ENCODE results near the gene STK4. TPM values are rescaled to one million over a fixed set of nuclear protein-coding genes. Genes with fewer than 3 reads are reported as not detected.

The STK4 gene
- total RNA-seq, 4 donors from 2014 or later, result 25.4 to 63.9 (median 33.5) TPM

- Histone ChIP-seq H3K27me3 (no peaks in the 10 kb centered on the region), H3K36me3 (peaks cover 5% of the 10 kb centered on the region), H3K4me3 (no peak overlapping the region), H3K27ac (no peak overlapping the region), H3K4me1 (no peaks in the 10 kb centered on the region), H3K9me3 (no peaks in the 10 kb centered on the region)
- WGBS, result 97% methylated on average over 14 of the region's 14 CpGs
- DNase-seq (ENCODE audit: low spot score in 2 of 2), result no peak
- TF ChIP-seq EP300 (IDR thresholded peaks at IDR 0.05), result no peak
- no peak for TF ChIP-seq POLR2A (IDR thresholded peaks at IDR 0.05)
- no peak for TF ChIP-seq POLR2AphosphoS5 (IDR thresholded peaks at IDR 0.05)
- TF ChIP-seq, protein P1, sequence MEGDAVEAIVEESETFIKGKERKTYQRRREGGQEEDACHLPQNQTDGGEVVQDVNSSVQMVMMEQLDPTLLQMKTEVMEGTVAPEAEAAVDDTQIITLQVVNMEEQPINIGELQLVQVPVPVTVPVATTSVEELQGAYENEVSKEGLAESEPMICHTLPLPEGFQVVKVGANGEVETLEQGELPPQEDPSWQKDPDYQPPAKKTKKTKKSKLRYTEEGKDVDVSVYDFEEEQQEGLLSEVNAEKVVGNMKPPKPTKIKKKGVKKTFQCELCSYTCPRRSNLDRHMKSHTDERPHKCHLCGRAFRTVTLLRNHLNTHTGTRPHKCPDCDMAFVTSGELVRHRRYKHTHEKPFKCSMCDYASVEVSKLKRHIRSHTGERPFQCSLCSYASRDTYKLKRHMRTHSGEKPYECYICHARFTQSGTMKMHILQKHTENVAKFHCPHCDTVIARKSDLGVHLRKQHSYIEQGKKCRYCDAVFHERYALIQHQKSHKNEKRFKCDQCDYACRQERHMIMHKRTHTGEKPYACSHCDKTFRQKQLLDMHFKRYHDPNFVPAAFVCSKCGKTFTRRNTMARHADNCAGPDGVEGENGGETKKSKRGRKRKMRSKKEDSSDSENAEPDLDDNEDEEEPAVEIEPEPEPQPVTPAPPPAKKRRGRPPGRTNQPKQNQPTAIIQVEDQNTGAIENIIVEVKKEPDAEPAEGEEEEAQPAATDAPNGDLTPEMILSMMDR (IDR thresholded peaks at IDR 0.05), result no peak
These were observed 44.9 kb upstream of the STK4 start for GRCh38 chr20:44921447-44921846.

DNA sequence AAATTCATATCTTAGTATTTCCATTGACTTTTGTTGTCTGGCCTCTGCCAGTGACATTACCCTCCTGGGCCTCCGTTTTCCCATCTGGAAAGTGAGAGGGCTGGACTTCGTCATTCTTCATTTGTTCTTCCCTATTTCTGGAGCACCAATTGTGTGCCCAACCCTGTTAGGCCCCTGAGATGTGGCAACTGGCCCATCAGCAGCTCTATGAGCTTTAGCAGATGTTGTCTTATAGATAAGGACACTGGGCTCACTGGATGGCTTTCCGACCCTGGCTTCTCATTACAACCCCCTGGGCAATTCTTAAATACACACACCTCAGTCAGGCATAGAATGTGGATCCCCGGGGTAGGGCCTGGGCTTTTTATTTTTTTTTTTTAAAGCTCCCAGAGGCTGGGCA, 41.8 kb upstream of the STK4 start:
- no peak overlapping the region for H3K4me3 ChIP-seq
- no peaks in the 10 kb centered on the region for H3K4me1 ChIP-seq
- H3K36me3 ChIP-seq, result no peaks in the 10 kb centered on the region
- no peak overlapping the region for H3K27ac ChIP-seq
- 53% methylated on average over 4 of the region's 4 CpGs for WGBS
- H3K9me3 ChIP-seq, result no peaks in the 10 kb centered on the region
- no peaks in the 10 kb centered on the region for H3K27me3 ChIP-seq
- DNase-seq (ENCODE audit: low spot score in 2 of 2), result no peak
- TF ChIP-seq, protein P1 (IDR thresholded peaks at IDR 0.05), result no peak
- TF ChIP-seq POLR2AphosphoS5 (IDR thresholded peaks at IDR 0.05), result no peak
- TF ChIP-seq POLR2A (IDR thresholded peaks at IDR 0.05), result no peak
- TF ChIP-seq EP300 (IDR thresholded peaks at IDR 0.05), result no peak

DNA sequence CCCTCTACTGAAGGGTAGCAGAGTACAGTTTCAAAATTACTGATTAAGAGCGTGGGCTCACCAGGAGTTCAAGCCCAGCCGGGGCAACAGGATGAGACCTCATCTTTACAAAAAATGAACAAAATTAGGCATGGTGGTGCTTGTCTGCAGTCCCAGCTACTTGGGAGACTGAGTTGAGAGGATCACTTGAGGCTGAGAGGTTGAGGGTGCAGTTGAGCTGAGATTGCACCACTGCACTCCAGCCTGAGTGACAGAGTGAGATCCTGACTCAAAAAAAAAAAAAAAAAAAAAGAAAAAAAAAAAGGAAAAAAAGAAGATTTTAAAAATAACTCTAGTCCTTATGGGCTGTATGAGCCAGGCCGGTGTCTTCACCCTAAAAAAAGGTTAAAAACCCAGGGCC, 37.7 kb upstream of the STK4 start:
- H3K4me3 ChIP-seq, result no peak overlapping the region
- peak in 1 of 2 donors; percentile 8 for DNase-seq (ENCODE audit: low spot score in 2 of 2)
- no peak overlapping the region for H3K27ac ChIP-seq
- 81% methylated on average over 3 of the region's 3 CpGs for WGBS
- TF ChIP-seq POLR2A (IDR thresholded peaks at IDR 0.05) (no peak), EP300 (IDR thresholded peaks at IDR 0.05) (no peak), POLR2AphosphoS5 (IDR thresholded peaks at IDR 0.05) (no peak)
- TF ChIP-seq, protein P1 (IDR thresholded peaks at IDR 0.05), result no peak
- H3K36me3 ChIP-seq, result peaks cover 12% of the 10 kb centered on the region
- no peaks in the 10 kb centered on the region for H3K27me3 ChIP-seq
- H3K9me3 ChIP-seq, result no peaks in the 10 kb centered on the region
- H3K4me1 ChIP-seq, result no peaks in the 10 kb centered on the region

DNA sequence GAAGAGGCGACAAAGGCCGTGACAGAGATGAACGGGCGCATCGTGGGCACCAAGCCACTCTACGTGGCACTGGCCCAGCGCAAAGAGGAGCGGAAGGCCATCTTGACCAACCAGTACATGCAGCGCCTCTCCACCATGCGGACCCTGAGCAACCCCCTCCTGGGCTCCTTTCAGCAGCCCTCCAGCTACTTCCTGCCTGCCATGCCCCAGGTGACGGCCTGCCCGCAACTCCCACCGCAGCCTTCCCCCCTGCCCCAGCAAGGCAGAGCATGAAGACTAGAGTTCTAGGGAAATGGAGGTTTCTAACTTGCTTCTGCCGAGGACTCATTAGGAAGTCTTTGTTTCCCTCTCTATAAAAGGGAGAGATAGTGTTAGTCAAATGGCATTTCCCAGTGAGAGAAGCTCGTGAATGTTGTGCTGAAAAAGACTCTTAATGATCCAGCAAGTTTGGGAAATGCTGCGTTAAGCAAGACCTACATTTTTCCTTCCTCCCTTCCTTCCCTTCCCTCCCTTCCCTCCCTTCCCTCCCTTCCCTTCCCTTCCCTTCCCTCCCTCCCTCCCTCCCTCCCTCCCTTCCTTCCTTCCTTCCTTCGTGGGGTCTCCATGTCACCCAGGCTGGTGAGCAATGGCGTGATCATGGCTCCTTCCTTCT, 35.7 kb upstream of the STK4 start:
- Histone ChIP-seq H3K27me3 (no peaks in the 10 kb centered on the region), H3K9me3 (no peaks in the 10 kb centered on the region), H3K4me3 (no peak overlapping the region), H3K36me3 (peaks cover 12% of the 10 kb centered on the region), H3K4me1 (no peaks in the 10 kb centered on the region), H3K27ac (no peak overlapping the region)
- DNase-seq (ENCODE audit: low spot score in 2 of 2), result no peak
- TF ChIP-seq POLR2A (IDR thresholded peaks at IDR 0.05) (no peak), POLR2AphosphoS5 (IDR thresholded peaks at IDR 0.05) (no peak)
- 95% methylated on average over 18 of the region's 18 CpGs for WGBS

- 84% methylated on average over 3 of the region's 3 CpGs for WGBS
- Histone ChIP-seq H3K27me3 (no peaks in the 10 kb centered on the region), H3K36me3 (peaks cover 17% of the 10 kb centered on the region), H3K27ac (no peak overlapping the region), H3K4me1 (no peaks in the 10 kb centered on the region), H3K4me3 (no peak overlapping the region), H3K9me3 (no peaks in the 10 kb centered on the region)
- TF ChIP-seq POLR2AphosphoS5 (IDR thresholded peaks at IDR 0.05) (no peak), EP300 (IDR thresholded peaks at IDR 0.05) (no peak), POLR2A (IDR thresholded peaks at IDR 0.05) (no peak)
- TF ChIP-seq, protein P1 (IDR thresholded peaks at IDR 0.05), result no peak
- no peak for DNase-seq (ENCODE audit: low spot score in 2 of 2)
These were observed 34.4 kb upstream of the STK4 start for GRCh38 chr20:44931911-44932310.

- TF ChIP-seq POLR2AphosphoS5 (IDR thresholded peaks at IDR 0.05) (no peak), POLR2A (IDR thresholded peaks at IDR 0.05) (no peak), EP300 (IDR thresholded peaks at IDR 0.05) (no peak)
- TF ChIP-seq, protein P1 (IDR thresholded peaks at IDR 0.05), result no peak
- Histone ChIP-seq H3K36me3 (peaks cover 20% of the 10 kb centered on the region), H3K27me3 (no peaks in the 10 kb centered on the region), H3K27ac (no peak overlapping the region), H3K4me1 (no peaks in the 10 kb centered on the region), H3K4me3 (no peak overlapping the region), H3K9me3 (no peaks in the 10 kb centered on the region)
- WGBS, result 97% methylated on average over 6 of the region's 8 CpGs
- DNase-seq (ENCODE audit: low spot score in 2 of 2), result no peak
These were observed 33.4 kb upstream of the STK4 start for GRCh38 chr20:44932916-44933315.

Data from suprapubic skin (tissue), 4 donors.